ENCODE data around the gene TPSB2. TPM values are rescaled to one million over a fixed set of nuclear protein-coding genes. Genes with fewer than 3 reads are reported as not detected.
"Not testable (repeated sequence)": the region's sequence is repeated elsewhere in the genome, so short reads cannot be mapped to it uniquely, and the experiment has no call there.

TPSB2 gene
- total and polyA plus RNA-seq, 4 donors, result 0.46 to 154 (median 52.2) TPM

GRCh38 chr16:1249031-1249755 is 19.2 kb upstream of the TPSB2 start:
- H3K27me3 ChIP-seq (ENCODE audit: control insufficient read depth in 3 of 3, insufficient read depth in 3 of 3, low read length in 2 of 3), result peaks cover 0 to 14% (median 0%) of the 10 kb centered on the region in 3 donors
- H3K36me3 ChIP-seq (ENCODE audit: control insufficient read depth in 4 of 4, insufficient read depth in 4 of 4, low read length in 4 of 4); H3K4me3 ChIP-seq; DNase-seq; H3K27ac ChIP-seq (ENCODE audit: low read depth in 1 of 2, low read length in 1 of 2); H3K9me3 ChIP-seq (ENCODE audit: control insufficient read depth in 4 of 4, insufficient read depth in 3 of 4, low read length in 3 of 4); H3K9ac ChIP-seq (ENCODE audit: insufficient read depth in 1 of 2, low read length in 2 of 2); H3K4me1 ChIP-seq (ENCODE audit: control insufficient read depth in 5 of 5, insufficient read depth in 5 of 5, low read length in 5 of 5): not testable (repeated sequence)
- WGBS, 2 donors, result 66 to 68% methylated on average over 4 to 5 of the region's 43 CpGs
- ATAC-seq (ENCODE audit: insufficient read depth, low FRiP score), result peak; percentile 62

- H3K27me3 ChIP-seq (ENCODE audit: control insufficient read depth in 3 of 3, insufficient read depth in 3 of 3, low read length in 2 of 3), result peaks cover 0 to 14% (median 0%) of the 10 kb centered on the region in 3 donors
- WGBS, 2 donors, result 90 to 92% methylated on average over 12 to 13 of the region's 14 CpGs
- not testable (repeated sequence) for H3K9me3 ChIP-seq (ENCODE audit: control insufficient read depth in 4 of 4, insufficient read depth in 3 of 4, low read length in 3 of 4); H3K4me1 ChIP-seq (ENCODE audit: control insufficient read depth in 5 of 5, insufficient read depth in 5 of 5, low read length in 5 of 5); H3K4me3 ChIP-seq; H3K27ac ChIP-seq (ENCODE audit: low read depth in 1 of 2, low read length in 1 of 2); ATAC-seq (ENCODE audit: insufficient read depth, low FRiP score); H3K36me3 ChIP-seq (ENCODE audit: control insufficient read depth in 4 of 4, insufficient read depth in 4 of 4, low read length in 4 of 4); H3K9ac ChIP-seq (ENCODE audit: insufficient read depth in 1 of 2, low read length in 2 of 2); DNase-seq
Measured at GRCh38 chr16:1247903-1248537, 18.0 kb upstream of the TPSB2 start.

GRCh38 chr16:1245452-1246020 is 15.6 kb upstream of the TPSB2 start:
- Histone ChIP-seq H3K36me3 (ENCODE audit: control insufficient read depth in 4 of 4, insufficient read depth in 4 of 4, low read length in 4 of 4) (no peaks in the 10 kb centered on the region), H3K9me3 (ENCODE audit: control insufficient read depth in 4 of 4, insufficient read depth in 3 of 4, low read length in 3 of 4) (peaks cover 0 to 3% (median 0%) of the 10 kb centered on the region in 4 donors), H3K27ac (ENCODE audit: low read depth in 1 of 2, low read length in 1 of 2) (no peak overlapping the region), H3K4me1 (ENCODE audit: control insufficient read depth in 5 of 5, insufficient read depth in 5 of 5, low read length in 5 of 5) (no peaks in the 10 kb centered on the region), H3K9ac (ENCODE audit: insufficient read depth in 1 of 2, low read length in 2 of 2) (no peak overlapping the region), H3K27me3 (ENCODE audit: control insufficient read depth in 3 of 3, insufficient read depth in 3 of 3, low read length in 2 of 3) (peaks cover 0 to 14% (median 0%) of the 10 kb centered on the region in 3 donors), H3K4me3 (no peak overlapping the region)
- WGBS, 2 donors, result 32 to 36% methylated on average over 22 of the region's 22 CpGs
- no peak for DNase-seq
- TF ChIP-seq CTCF (IDR thresholded peaks at IDR 0.05; ENCODE audit: control extremely low read depth, extremely low read depth), result no peak
- ATAC-seq (ENCODE audit: insufficient read depth, low FRiP score), result no peak

- peaks cover 0 to 3% (median 0%) of the 10 kb centered on the region in 4 donors for H3K9me3 ChIP-seq (ENCODE audit: control insufficient read depth in 4 of 4, insufficient read depth in 3 of 4, low read length in 3 of 4)
- no peak overlapping the region for H3K9ac ChIP-seq (ENCODE audit: insufficient read depth in 1 of 2, low read length in 2 of 2)
- no peaks in the 10 kb centered on the region for H3K4me1 ChIP-seq (ENCODE audit: control insufficient read depth in 5 of 5, insufficient read depth in 5 of 5, low read length in 5 of 5)
- H3K27me3 ChIP-seq (ENCODE audit: control insufficient read depth in 3 of 3, insufficient read depth in 3 of 3, low read length in 2 of 3), result peaks cover 0 to 14% (median 0%) of the 10 kb centered on the region in 3 donors
- H3K4me3 ChIP-seq, result no peak overlapping the region
- no peak for ATAC-seq (ENCODE audit: insufficient read depth, low FRiP score)
- TF ChIP-seq CTCF (IDR thresholded peaks at IDR 0.05; ENCODE audit: control extremely low read depth, extremely low read depth), result no peak
- no peaks in the 10 kb centered on the region for H3K36me3 ChIP-seq (ENCODE audit: control insufficient read depth in 4 of 4, insufficient read depth in 4 of 4, low read length in 4 of 4)
- H3K27ac ChIP-seq (ENCODE audit: low read depth in 1 of 2, low read length in 1 of 2), result no peak overlapping the region
- WGBS, 2 donors, result 54 to 60% methylated on average over 10 to 12 of the region's 12 CpGs
- no peak for DNase-seq
Measured at GRCh38 chr16:1244881-1245280, 14.9 kb upstream of the TPSB2 start.

GRCh38 chr16:1243907-1244850 is 14.2 kb upstream of the TPSB2 start:
- not testable (repeated sequence) for DNase-seq; ATAC-seq (ENCODE audit: insufficient read depth, low FRiP score)
- WGBS, 2 donors, result 61 to 74% methylated on average over 24 to 32 of the region's 32 CpGs

GRCh38 chr16:1243363-1243762 is 13.4 kb upstream of the TPSB2 start:
- not testable (repeated sequence) for DNase-seq; H3K9ac ChIP-seq (ENCODE audit: insufficient read depth in 1 of 2, low read length in 2 of 2); H3K36me3 ChIP-seq (ENCODE audit: control insufficient read depth in 4 of 4, insufficient read depth in 4 of 4, low read length in 4 of 4); H3K9me3 ChIP-seq (ENCODE audit: control insufficient read depth in 4 of 4, insufficient read depth in 3 of 4, low read length in 3 of 4); H3K4me3 ChIP-seq; ATAC-seq (ENCODE audit: insufficient read depth, low FRiP score); H3K4me1 ChIP-seq (ENCODE audit: control insufficient read depth in 5 of 5, insufficient read depth in 5 of 5, low read length in 5 of 5); H3K27ac ChIP-seq (ENCODE audit: low read depth in 1 of 2, low read length in 1 of 2)
- peaks cover 0 to 14% (median 0%) of the 10 kb centered on the region in 3 donors for H3K27me3 ChIP-seq (ENCODE audit: control insufficient read depth in 3 of 3, insufficient read depth in 3 of 3, low read length in 2 of 3)
- WGBS, 2 donors, result 49 to 53% methylated on average over 7 of the region's 11 CpGs

More at GRCh38 chr16:1243907-1244850, 14.2 kb upstream of the TPSB2 start:
- H3K4me3 ChIP-seq; H3K9ac ChIP-seq (ENCODE audit: insufficient read depth in 1 of 2, low read length in 2 of 2); H3K27ac ChIP-seq (ENCODE audit: low read depth in 1 of 2, low read length in 1 of 2); H3K36me3 ChIP-seq (ENCODE audit: control insufficient read depth in 4 of 4, insufficient read depth in 4 of 4, low read length in 4 of 4); H3K4me1 ChIP-seq (ENCODE audit: control insufficient read depth in 5 of 5, insufficient read depth in 5 of 5, low read length in 5 of 5); H3K9me3 ChIP-seq (ENCODE audit: control insufficient read depth in 4 of 4, insufficient read depth in 3 of 4, low read length in 3 of 4): not testable (repeated sequence)
- peaks cover 0 to 14% (median 0%) of the 10 kb centered on the region in 3 donors for H3K27me3 ChIP-seq (ENCODE audit: control insufficient read depth in 3 of 3, insufficient read depth in 3 of 3, low read length in 2 of 3)

All from lung (tissue), 12 donors.